Measurements from ENCODE around the gene MORN5.

MORN5 gene

DNA sequence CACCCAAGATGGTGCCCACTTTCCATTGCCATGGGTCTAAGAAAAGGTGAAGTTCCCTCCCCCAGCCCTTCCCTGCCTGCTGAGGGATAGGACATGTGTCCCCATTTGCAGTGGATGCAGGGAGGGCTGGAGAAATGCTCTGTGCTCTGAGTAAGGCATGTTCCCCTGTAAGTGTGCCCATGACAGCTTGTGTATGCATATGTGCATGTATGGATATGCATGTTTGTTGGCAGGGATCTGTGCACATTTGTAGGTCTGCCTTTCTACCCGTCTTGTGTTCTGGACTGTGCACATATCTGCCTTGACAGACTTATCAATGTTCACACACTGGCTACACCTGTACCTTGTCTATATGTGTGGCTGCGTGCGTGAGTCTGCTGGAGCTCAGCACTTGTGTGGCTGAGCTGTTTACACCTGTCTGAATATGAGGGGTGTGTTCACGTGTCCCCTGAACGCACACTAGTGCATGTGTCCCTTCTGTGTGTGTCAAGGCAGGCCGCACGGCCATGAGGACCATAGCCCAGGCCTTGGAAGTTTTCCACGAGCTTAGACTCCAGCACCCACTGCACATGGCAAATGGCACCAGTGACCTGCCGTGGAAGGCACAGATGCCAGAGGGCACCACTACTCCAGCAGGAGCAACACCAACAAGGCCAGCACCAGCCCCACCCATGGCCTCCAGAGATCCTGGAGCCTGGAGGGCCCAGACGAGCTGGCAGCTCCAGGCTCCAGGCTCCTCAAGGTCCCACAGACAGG is 39.2 kb upstream of the MORN5 start:
- DNase-seq: no peak
- H3K4me1 Mint-ChIP-seq: peaks cover 4% of the 10 kb centered on the region
- peaks cover 34% of the 10 kb centered on the region for H3K27me3 Mint-ChIP-seq
- CTCF ChIA-PET: interaction anchor here (0.8 to 17.1 kb wide), 7 partner anchors 8 to 1229 kb away, joined by 3 to 303 read pairs (median 5); no protein-coding TSS in a partner anchor
- H3K27ac Mint-ChIP-seq: no peak overlapping the region
- H3K4me3 Mint-ChIP-seq: no peak overlapping the region
- H3K9me3 Mint-ChIP-seq: no peaks in the 10 kb centered on the region
- no peaks in the 10 kb centered on the region for H3K36me3 Mint-ChIP-seq

- Mint-ChIP-seq H3K36me3 (no peaks in the 10 kb centered on the region), H3K9me3 (no peaks in the 10 kb centered on the region), H3K27ac (no peak overlapping the region), H3K4me3 (no peak overlapping the region), H3K27me3 (peaks cover 39% of the 10 kb centered on the region), H3K4me1 (peaks cover 10% of the 10 kb centered on the region)
- CTCF ChIA-PET: interaction anchor here (0.8 to 17.1 kb wide), 12 partner anchors 9 to 1228 kb away, joined by 3 to 303 read pairs (median 4); no protein-coding TSS in a partner anchor
- DNase-seq: no peak
Observed at GRCh38 chr9:122121391-122121790, 38.3 kb upstream of the MORN5 start.

DNA sequence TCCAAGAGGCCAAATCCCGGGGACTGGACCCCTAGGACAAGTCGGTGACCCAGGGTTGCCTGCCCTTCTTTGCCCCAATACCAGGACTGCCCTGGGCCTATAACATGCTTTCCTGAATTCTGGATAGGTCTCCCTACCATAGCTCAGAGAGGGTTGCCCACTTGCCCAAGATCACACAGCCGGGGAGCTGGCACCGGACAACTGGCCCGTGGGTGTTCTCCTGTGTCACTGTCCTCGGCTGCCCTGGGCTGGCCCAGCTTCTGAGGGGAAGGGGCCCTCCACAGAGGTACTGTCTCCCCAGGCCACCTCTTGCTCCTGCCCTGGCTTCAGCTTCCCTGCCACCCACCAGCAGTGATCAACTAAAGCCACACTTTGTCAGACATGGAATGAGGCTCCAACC is 37.8 kb upstream of the MORN5 start:
- Mint-ChIP-seq H3K4me1 (peaks cover 14% of the 10 kb centered on the region), H3K36me3 (no peaks in the 10 kb centered on the region), H3K4me3 (no peak overlapping the region), H3K27me3 (peaks cover 45% of the 10 kb centered on the region), H3K9me3 (no peaks in the 10 kb centered on the region), H3K27ac (no peak overlapping the region)
- no peak for DNase-seq
- CTCF ChIA-PET: interaction anchor here (0.7 to 17.1 kb wide), 17 partner anchors 9 to 1227 kb away, joined by 3 to 303 read pairs (median 5); no protein-coding TSS in a partner anchor

GRCh38 chr9:122122468-122122867 is 37.2 kb upstream of the MORN5 start:
- CTCF ChIA-PET: interaction anchor here (0.7 to 17.1 kb wide), 15 partner anchors 10 to 686 kb away, joined by 3 to 303 read pairs (median 6); no protein-coding TSS in a partner anchor
- Mint-ChIP-seq H3K36me3 (no peaks in the 10 kb centered on the region), H3K4me1 (peaks cover 16% of the 10 kb centered on the region), H3K4me3 (no peak overlapping the region), H3K27ac (no peak overlapping the region), H3K9me3 (no peaks in the 10 kb centered on the region), H3K27me3 (peaks cover 50% of the 10 kb centered on the region)
- no peak for DNase-seq

DNA sequence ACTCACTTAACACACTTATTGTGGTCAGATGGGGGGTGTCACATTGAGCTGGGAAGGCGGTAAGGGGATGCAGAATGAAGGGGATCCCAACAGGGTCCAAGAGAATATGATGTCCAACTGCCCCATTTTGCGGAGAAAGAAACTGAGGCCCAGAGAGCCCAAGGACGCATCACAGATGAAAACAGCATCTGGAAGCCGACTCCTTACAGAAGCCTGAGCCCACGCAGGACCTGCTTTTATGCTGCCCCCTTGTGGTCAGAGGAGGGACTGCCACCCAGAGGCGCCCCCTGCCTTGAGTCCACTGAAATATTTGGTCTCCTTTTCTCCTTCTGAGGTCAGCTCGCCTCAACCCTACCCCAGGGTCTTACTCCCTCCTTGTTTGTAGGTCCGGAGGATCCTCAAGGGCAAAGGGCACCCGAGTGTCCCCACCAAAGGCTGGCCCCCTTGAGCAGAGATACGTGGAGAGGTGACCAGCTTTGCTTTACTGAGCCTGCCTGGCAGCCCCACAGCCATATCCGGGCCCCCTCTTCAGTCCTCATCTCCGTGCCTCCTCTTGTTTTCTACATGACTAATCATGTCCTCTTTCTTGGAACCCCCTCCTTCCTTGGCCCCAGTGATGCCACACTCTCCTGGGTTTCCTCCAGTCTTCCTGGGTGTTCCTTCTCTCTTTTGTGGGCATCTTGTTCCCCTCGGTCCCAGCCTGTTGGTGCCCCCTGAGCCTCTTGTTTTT is 36.6 kb upstream of the MORN5 start:
- CTCF ChIA-PET: interaction anchor here (0.7 to 17.1 kb wide), 17 partner anchors 9 to 685 kb away, joined by 3 to 303 read pairs (median 6); no protein-coding TSS in a partner anchor
- Mint-ChIP-seq H3K9me3 (no peaks in the 10 kb centered on the region), H3K36me3 (no peaks in the 10 kb centered on the region), H3K27ac (no peak overlapping the region), H3K27me3 (peaks cover 56% of the 10 kb centered on the region), H3K4me3 (no peak overlapping the region), H3K4me1 (peaks cover 18% of the 10 kb centered on the region)
- peak; percentile 82 for DNase-seq

- CTCF ChIA-PET: interaction anchor here (0.9 to 17.1 kb wide), 19 partner anchors 8 to 686 kb away, joined by 3 to 303 read pairs (median 9); no protein-coding TSS in a partner anchor
- Mint-ChIP-seq H3K4me3 (no peak overlapping the region), H3K27ac (no peak overlapping the region), H3K4me1 (peaks cover 18% of the 10 kb centered on the region), H3K36me3 (no peaks in the 10 kb centered on the region), H3K27me3 (peaks cover 66% of the 10 kb centered on the region), H3K9me3 (no peaks in the 10 kb centered on the region)
- no peak for DNase-seq
Observed at GRCh38 chr9:122124048-122124447, 35.7 kb upstream of the MORN5 start.

DNA sequence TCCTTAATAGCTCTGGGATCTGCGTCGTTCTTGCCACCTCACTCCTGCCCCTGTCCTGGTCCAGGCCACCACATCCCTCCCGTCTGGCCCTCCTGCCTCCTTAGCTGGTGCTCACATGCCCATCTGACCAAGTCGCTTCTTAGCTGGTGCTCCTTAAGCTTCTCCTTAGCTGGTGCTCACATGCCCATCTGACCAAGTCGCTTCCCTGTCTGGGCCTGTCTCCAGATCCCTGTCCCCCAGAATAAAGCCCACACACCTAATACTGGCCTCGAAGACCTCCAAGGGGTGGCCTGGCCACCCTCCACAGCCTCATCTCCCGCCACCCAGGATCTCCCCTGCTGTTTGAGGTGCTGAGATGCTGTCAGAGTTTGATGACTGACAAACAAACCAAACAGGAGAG is 35.2 kb upstream of the MORN5 start:
- CTCF ChIA-PET: interaction anchor here (0.6 to 17.1 kb wide), 35 partner anchors 8 to 1119 kb away, joined by 3 to 303 read pairs (median 4); partner anchors contain the start of genes MRRF, PTGS1 and RBM18
- no peaks in the 10 kb centered on the region for H3K9me3 Mint-ChIP-seq
- no peak overlapping the region for H3K4me3 Mint-ChIP-seq
- no peaks in the 10 kb centered on the region for H3K36me3 Mint-ChIP-seq
- peaks cover 70% of the 10 kb centered on the region for H3K27me3 Mint-ChIP-seq
- H3K4me1 Mint-ChIP-seq: peaks cover 18% of the 10 kb centered on the region
- no peak for DNase-seq
- H3K27ac Mint-ChIP-seq: no peak overlapping the region

DNA sequence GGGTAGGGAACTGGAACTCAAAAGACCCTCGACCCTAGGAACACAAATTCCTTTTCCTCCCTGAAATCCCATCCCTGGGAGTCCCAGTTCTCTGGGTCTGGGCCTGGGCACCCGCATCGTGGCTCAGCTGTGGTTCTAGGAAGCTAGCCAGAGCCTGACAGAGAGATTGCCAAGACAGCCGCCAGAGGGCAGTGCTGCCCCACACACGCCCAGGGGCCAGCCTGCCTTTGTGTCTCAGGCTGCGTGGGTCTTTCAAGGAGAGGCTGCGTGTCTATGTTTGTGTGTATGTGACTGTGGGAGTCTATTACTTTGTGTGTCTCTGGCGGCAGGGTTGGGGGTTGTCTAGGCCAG is 34.6 kb upstream of the MORN5 start:
- no peak overlapping the region for H3K27ac Mint-ChIP-seq
- no peak overlapping the region for H3K4me3 Mint-ChIP-seq
- DNase-seq: peak; percentile 84
- no peaks in the 10 kb centered on the region for H3K9me3 Mint-ChIP-seq
- H3K36me3 Mint-ChIP-seq: no peaks in the 10 kb centered on the region
- CTCF ChIA-PET: interaction anchor here (0.6 to 17.1 kb wide), 34 partner anchors 9 to 687 kb away, joined by 3 to 303 read pairs (median 4); partner anchors contain the start of genes MRRF, PTGS1 and RBM18
- peaks cover 71% of the 10 kb centered on the region for H3K27me3 Mint-ChIP-seq
- peaks cover 18% of the 10 kb centered on the region for H3K4me1 Mint-ChIP-seq

DNA sequence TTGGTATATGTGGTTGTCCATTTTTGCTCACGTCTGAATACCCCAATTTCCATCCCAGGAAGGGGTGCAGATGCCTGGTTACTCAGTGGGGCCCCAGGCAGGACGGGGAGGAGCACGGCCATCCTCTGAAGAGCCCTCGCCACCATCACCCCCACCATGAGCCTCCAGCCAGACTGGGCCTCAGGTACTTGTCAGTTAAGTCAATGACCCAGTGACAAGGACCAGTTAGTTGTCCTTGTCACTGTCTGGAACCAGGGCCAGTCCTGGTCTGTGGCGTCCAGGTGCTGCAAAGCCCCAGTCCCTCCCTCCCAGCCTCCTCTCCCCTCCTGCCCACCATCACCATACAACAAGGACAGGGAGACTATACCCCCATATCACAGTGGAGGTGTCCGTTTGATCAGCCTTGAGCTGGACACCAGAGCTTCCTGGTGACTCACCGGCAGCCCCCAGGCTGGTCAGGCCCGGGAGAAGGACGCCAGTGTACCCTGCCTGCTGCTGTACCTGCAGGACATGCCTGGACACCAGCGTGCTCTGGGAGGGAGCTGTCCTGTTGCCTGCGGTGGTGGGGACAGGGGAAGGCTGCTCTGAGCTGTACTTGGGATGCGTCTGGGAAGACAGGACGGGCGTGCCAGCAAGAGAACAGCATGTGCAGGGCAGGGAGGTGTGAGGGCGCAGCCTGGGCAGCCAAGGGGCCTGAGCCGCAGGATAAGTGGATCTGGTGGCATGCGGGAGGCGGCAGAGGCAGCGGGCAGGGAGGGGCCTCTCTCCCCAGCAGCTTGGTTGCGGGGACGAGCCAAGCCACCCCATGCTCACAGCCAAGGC is 34.0 kb upstream of the MORN5 start:
- no peaks in the 10 kb centered on the region for H3K36me3 Mint-ChIP-seq
- H3K9me3 Mint-ChIP-seq: no peaks in the 10 kb centered on the region
- CTCF ChIA-PET: interaction anchor here (0.7 to 17.1 kb wide), 28 partner anchors 10 to 687 kb away, joined by 3 to 303 read pairs (median 6); no protein-coding TSS in a partner anchor
- H3K4me3 Mint-ChIP-seq: no peak overlapping the region
- peaks cover 18% of the 10 kb centered on the region for H3K4me1 Mint-ChIP-seq
- peaks cover 75% of the 10 kb centered on the region for H3K27me3 Mint-ChIP-seq
- DNase-seq: no peak
- no peak overlapping the region for H3K27ac Mint-ChIP-seq

- no peak for DNase-seq
- H3K27ac Mint-ChIP-seq: no peak overlapping the region
- H3K4me3 Mint-ChIP-seq: peak overlapping the region; percentile 22
- H3K9me3 Mint-ChIP-seq: no peaks in the 10 kb centered on the region
- H3K4me1 Mint-ChIP-seq: peaks cover 18% of the 10 kb centered on the region
- peaks cover 83% of the 10 kb centered on the region for H3K27me3 Mint-ChIP-seq
- CTCF ChIA-PET: interaction anchor here (0.7 to 17.1 kb wide), 13 partner anchors 16 to 327 kb away, joined by 3 to 303 read pairs (median 5); no protein-coding TSS in a partner anchor
- H3K36me3 Mint-ChIP-seq: no peaks in the 10 kb centered on the region
Observed at GRCh38 chr9:122126331-122127261, 33.1 kb upstream of the MORN5 start.

DNA sequence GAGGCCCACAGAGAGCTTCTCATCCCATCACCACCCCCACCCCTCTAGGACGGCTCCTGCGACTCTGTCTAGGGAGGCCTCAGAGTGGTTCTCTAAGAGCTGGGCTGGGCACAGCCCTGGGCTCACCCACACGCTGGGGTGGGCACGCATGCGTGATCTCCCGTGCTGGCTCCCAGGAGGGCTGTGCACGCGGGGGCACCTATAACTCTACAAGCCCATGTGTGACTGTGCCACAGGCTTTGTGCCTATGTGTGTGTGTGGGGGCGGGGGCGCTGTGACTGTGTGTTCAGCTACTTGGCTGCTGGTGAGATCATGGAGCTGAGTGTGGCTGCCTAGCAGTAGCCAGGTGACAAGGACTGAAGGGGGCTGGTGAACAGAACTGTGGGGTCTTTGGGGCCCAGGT is 32.3 kb upstream of the MORN5 start:
- DNase-seq: no peak
- peaks cover 18% of the 10 kb centered on the region for H3K4me1 Mint-ChIP-seq
- CTCF ChIA-PET: interaction anchor here (1.5 to 17.1 kb wide), 4 partner anchors 15 to 225 kb away, joined by 3 to 303 read pairs (median 126); no protein-coding TSS in a partner anchor
- no peak overlapping the region for H3K4me3 Mint-ChIP-seq
- no peaks in the 10 kb centered on the region for H3K36me3 Mint-ChIP-seq
- H3K27ac Mint-ChIP-seq: no peak overlapping the region
- H3K9me3 Mint-ChIP-seq: no peaks in the 10 kb centered on the region
- H3K27me3 Mint-ChIP-seq: peaks cover 91% of the 10 kb centered on the region

DNA sequence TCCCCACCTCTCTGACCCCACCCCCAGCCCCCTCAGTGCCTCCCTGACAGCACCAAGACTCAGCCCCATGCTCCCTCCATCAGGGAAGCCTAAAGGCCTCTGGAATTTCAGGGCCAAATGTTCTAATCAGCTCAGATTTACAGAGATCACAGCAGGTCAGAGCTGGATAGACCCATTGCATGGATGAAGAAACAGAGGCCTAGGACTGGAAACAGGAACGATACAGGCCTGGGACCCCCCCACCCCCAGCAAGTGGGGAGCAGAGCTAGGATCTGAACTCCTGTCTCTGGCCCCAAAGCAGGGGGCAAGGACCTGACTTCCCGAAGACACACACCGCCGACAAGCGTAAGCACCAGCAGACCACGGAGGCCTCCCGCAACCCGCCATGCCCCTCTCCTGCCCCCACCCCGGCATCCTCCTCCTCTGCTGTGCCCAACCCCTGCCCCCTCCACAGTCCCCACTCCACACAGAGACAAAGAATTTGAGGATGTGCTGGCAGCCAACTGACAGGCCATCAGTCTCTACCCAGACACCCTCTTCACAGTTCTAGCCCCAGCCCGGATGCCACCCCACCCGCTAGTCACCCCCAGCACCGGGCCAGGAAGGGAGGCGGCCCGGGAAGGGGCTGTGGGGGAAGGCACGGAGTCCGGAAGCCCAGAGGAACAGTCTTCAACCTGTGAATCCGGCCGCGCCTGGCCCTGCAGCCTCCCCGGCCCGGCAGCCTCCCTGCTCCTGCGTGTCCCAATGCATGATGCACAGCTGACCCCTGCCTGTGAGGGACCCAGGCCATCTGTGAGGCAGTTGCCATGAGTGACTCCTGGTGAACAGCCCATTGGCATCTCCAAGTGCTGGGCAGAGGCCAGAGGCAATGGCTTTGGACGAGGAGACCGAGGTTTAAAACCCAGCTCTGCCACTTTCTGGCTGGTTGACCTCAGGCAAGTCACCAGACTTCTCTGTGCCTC is 31.4 kb upstream of the MORN5 start:
- no peaks in the 10 kb centered on the region for H3K36me3 Mint-ChIP-seq
- DNase-seq: no peak
- peaks cover 88% of the 10 kb centered on the region for H3K27me3 Mint-ChIP-seq
- H3K9me3 Mint-ChIP-seq: no peaks in the 10 kb centered on the region
- no peak overlapping the region for H3K4me3 Mint-ChIP-seq
- peaks cover 18% of the 10 kb centered on the region for H3K4me1 Mint-ChIP-seq
- H3K27ac Mint-ChIP-seq: no peak overlapping the region
- CTCF ChIA-PET: interaction anchor here (1.5 to 17.1 kb wide), 3 partner anchors 14 to 224 kb away, joined by 5 to 303 read pairs (median 248); no protein-coding TSS in a partner anchor

Measured in activated naive CD4-positive, alpha-beta T cell treated with anti-CD3 and anti-CD28 coated beads, Interleukin-2, amount 10 ng/mL, durations not matched to agents 7 days and 5 days (primary cell).